T1000 (cell line): Measurements from ENCODE around the gene GLRX3.
A peak's percentile ranks its signal among the peaks of the same experiment; 100 is the strongest.
"Not testable (repeated sequence)": the region's sequence is repeated elsewhere in the genome, so short reads cannot be mapped to it uniquely, and the experiment has no call there.

Experiments used
- DNase-seq: peaks from one replicate; lab custom pipeline; 2025; ENCODE audit warnings: mixed read lengths; lab: John Stamatoyannopoulos, UW

Gene GLRX3

GRCh38 chr10:130136226-130137089, at the start of gene GLRX3:
GLRX3 (plus strand) TSS chr10:130136391; CDS start chr10:130136421, 30 bp downstream.
- peak; percentile 83 for DNase-seq

- not testable (repeated sequence) for DNase-seq
Measured at GRCh38 chr10:130090565-130090964, 45.6 kb upstream of the GLRX3 start.

- DNase-seq: no peak
Measured at GRCh38 chr10:130099344-130099743, 36.8 kb upstream of the GLRX3 start.

- no peak for DNase-seq
Measured at GRCh38 chr10:130105724-130106123, 30.5 kb upstream of the GLRX3 start.

- DNase-seq: not testable (repeated sequence)
Measured at GRCh38 chr10:130108146-130108545, 28.0 kb upstream of the GLRX3 start.

- DNase-seq: no peak
Measured at GRCh38 chr10:130108934-130109604, 27.1 kb upstream of the GLRX3 start.

GRCh38 chr10:130109796-130110245, 26.4 kb upstream of the GLRX3 start:
- DNase-seq: peak; percentile 71

GRCh38 chr10:130110246-130111112, 25.7 kb upstream of the GLRX3 start, which contains the start of gene C10orf143:
C10orf143 (minus strand) TSS chr10:130110830; CDS start chr10:130110772, 58 bp downstream.
- DNase-seq: peak; percentile 98

GRCh38 chr10:130111113-130111851, 24.9 kb upstream of the GLRX3 start:
- peak; percentile 95 for DNase-seq

- no peak for DNase-seq
Measured at GRCh38 chr10:130111852-130112180, 24.4 kb upstream of the GLRX3 start.

- DNase-seq: no peak
Measured at GRCh38 chr10:130112821-130113220, 23.4 kb upstream of the GLRX3 start.

- not testable (repeated sequence) for DNase-seq
Measured at GRCh38 chr10:130116942-130117341, 19.2 kb upstream of the GLRX3 start.

GRCh38 chr10:130117535-130117934, 18.7 kb upstream of the GLRX3 start:
- not testable (repeated sequence) for DNase-seq

GRCh38 chr10:130121486-130122079, 14.6 kb upstream of the GLRX3 start:
- no peak for DNase-seq

- peak; percentile 20 for DNase-seq
Measured at GRCh38 chr10:130127364-130128061, 8.7 kb upstream of the GLRX3 start.

- no peak for DNase-seq
Measured at GRCh38 chr10:130128062-130128781, 8.0 kb upstream of the GLRX3 start.

GRCh38 chr10:130128922-130129321, 7.3 kb upstream of the GLRX3 start:
- DNase-seq: no peak

- DNase-seq: no peak
Measured at GRCh38 chr10:130135676-130136225, 440 bp upstream of the GLRX3 start.

- no peak for DNase-seq
Measured at GRCh38 chr10:130137090-130137448, 878 bp downstream of the GLRX3 start.
